Stimulated activated CD8-positive, alpha-beta memory T cell treated with anti-CD3 and anti-CD28 coated beads, Interleukin-7, amount 100 ng/mL, for 24 hours (primary cell): ENCODE data around the gene CLCN4.
A peak's percentile ranks its signal among the peaks of the same experiment; 100 is the strongest.

Experiments
- DNase-seq: peaks from one replicate; pipeline ENCODE4 v3.0.0-alpha.2; 2020; ENCODE audit warnings: low read depth

Gene CLCN4

DNA sequence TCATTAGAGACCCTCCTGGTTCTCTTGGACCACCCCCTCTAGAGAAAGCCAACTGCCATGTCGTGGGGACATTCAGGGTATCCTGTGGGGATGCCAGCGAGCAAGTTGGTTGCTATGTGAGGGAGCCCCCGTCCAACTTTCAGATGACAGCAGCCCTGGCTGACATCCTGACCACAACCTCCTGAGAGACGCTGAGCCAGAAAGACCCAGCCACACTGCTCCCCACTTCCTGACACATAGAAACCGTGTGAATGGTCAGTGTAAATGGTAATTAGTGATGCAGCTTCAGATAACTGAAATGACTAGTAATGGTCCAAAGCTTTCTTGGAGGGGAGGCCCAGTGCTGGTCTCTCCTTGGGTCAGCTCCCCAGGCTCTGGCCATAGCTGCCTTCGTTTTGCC, 10.8 kb downstream of the CLCN4 start:
- DNase-seq, result no peak

DNA sequence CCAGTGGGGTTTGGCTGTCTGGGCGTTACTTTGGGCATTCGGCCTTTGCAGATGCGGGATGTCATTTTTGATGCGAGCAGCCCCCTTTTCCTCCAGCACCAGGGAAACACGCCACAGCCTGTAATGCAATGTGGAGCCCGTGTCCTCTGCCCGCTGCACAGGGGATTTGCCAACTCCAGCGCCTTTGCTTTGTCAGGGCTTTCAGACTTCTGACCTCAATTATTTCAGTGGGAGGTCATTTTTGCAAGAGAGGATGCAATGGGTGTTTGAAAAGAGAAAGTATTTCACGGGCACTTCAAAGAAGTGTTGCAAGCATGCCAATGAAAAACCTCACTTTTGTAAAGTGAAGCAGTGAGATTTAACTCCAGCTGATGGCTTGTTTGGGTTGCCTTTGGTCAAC, 11.5 kb downstream of the CLCN4 start:
- no peak for DNase-seq

- no peak for DNase-seq
Observed at GRCh38 chrX:10169175-10169574, 12.4 kb downstream of the CLCN4 start.

- no peak for DNase-seq
Observed at GRCh38 chrX:10171249-10171648, 14.5 kb downstream of the CLCN4 start.

DNA sequence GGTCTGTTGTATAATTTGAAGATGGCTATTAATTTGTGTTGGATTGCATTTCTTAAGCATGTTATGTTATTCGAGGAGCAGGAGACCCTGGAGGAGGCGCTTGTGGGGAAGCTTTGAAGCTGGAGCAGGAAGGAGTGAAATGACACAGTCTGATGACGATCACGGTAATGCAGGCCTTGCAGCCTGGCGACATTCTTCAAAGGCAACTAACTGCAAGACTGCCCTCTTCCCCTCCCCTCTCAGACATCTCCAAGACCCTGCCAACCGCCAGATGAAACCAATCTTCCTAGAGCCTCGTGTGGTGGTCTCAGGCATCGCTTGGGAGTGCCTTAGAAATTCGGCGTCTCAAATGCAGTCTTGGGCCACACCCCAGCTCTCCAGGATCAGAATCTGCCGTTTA, 16.1 kb downstream of the CLCN4 start:
- no peak for DNase-seq

DNA sequence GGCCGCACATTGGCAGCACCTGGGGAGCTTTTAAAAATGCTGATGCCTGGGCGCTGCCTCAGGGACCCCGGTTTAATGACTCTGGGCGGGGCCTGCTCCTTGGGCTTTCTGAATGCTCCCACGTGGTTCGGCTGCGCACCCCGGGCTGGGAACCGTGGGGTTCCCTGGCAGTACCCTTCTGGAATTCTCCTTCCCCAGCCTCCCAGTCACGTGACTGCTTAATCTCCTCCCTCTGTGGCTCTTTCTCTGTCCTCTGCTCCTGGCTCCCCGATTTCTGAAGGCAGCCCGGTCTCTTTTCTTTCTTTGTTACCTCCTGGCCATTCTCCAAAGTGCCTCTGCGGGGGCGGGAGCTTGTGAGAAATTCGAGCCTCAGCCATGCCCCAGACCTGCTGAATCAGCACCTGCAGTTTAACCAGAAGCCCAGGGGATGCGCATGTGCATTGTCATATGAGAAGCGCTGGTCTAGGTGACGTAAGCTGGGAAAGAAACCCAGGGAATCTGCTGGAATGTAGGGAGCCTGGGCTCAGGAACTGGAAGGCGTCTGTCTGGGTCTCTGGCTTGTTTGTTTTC, 16.6 kb downstream of the CLCN4 start:
- DNase-seq, result no peak

GRCh38 chrX:10174051-10174450, 17.3 kb downstream of the CLCN4 start:
- no peak for DNase-seq

DNA sequence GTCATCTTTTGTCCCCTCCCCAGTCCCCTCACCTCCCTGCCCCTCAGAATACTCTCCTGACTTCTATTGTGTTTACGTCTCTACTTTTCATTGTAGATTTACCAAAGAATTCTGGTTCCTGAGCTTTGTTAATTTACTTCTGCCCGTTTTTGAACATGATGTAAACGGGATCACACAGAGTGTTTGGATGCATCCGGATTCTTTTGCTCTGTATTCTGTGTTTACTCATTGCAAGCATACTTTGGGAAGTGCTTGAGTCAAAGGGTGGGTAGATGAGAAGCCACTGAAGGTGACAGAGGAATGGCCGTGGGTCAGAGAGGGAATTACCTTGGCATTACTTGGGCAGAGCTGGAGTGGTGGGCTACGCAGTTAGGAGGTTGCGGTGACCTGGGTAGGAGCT, 18.0 kb downstream of the CLCN4 start:
- no peak for DNase-seq

DNA sequence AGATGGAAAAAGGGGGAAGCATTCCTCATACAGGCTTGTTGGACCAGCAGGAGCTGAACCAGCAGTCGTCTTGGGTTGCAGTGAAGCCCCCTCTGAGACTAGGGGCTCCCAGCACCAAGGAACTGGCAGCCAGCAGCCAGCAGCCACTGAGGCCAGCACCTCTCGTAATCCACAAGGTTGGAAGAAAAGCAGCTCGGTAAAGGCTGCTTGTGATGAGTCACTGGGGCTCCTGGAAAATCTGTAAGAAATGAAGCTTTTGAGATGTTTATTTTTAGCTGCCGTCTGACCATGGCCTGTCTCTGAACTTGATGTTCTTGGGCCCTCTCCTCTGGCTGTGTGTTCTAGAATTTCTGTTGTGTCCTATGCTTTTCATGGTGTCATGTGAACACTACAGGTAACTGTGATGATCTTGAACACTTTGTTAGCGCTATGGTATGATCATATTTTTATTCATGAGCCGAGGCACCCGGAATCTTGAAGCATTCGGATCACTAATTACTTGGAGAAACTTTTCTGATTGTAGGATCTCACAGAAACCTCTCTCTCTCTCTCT, 18.6 kb downstream of the CLCN4 start:
- no peak for DNase-seq

- no peak for DNase-seq
Observed at GRCh38 chrX:10176121-10177003, 19.6 kb downstream of the CLCN4 start.

DNA sequence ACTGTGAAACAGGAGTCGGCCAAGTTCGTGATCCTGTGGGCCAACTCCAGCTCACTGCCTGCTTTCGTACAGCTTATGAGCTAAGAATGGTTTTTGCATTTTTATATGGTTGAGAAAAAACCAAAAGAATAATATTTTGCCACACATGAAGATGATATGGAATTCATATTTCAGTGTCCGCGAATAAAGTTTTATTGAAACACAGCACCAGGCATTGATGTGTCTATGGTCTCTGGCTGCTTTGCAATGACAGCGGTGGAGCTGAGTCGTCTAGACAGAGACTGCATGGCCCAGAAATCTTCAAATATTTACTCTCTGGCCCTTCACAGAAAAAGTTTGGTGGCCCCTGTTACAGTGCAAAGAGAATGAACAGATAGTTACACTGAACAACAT, 20.2 kb downstream of the CLCN4 start:
- no peak for DNase-seq

DNA sequence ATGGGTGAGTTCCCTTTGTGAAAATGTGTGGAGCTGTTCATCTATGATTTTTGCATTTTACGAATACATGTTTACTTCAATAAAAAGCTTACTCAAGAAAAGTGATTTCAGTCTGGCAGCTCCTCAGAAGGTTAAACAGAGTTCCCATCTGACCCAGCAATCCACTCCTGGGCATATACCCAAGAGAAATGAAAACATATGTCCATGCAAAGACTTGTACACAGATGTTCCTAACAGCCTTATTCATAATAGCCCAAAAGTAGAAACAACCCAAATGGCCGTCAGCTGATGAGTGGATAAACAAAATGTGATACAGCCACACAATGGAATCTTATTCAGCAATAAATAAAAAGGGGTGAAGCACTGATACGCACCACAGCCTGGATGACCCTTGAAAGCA, 20.8 kb downstream of the CLCN4 start:
- no peak for DNase-seq

DNA sequence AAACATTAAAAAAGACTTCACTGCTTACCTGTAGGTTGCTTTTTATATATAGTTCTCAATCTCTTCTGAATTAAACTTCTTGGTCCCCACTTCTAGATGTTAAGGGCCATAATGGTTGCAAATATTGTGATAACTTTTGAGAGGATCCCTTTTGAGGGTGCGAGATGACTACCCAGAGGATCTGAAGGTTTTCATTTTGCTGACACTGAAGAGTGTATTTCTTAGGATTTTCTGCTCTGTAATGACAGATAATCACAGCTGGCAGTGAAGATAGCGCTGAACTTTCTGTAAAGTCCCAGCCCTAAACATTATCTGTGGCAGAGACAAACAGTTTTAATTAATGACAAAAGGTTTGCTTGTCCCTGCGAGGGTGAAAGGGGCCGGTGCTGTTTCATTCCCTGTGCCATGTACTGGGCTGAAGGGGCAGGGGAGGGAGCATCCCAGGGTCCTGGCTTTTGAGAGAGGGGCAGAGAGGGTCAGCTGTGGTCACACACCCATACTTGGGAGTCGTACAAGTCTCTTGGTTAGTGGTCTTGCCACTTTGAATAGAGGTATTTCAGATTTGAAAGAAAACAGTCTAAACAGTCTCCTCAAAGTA, 22.2 kb downstream of the CLCN4 start:
- DNase-seq, result no peak

- no peak for DNase-seq
Observed at GRCh38 chrX:10183760-10184159, 27.0 kb downstream of the CLCN4 start.

GRCh38 chrX:10184411-10184810, 27.6 kb downstream of the CLCN4 start:
- DNase-seq, result no peak

DNA sequence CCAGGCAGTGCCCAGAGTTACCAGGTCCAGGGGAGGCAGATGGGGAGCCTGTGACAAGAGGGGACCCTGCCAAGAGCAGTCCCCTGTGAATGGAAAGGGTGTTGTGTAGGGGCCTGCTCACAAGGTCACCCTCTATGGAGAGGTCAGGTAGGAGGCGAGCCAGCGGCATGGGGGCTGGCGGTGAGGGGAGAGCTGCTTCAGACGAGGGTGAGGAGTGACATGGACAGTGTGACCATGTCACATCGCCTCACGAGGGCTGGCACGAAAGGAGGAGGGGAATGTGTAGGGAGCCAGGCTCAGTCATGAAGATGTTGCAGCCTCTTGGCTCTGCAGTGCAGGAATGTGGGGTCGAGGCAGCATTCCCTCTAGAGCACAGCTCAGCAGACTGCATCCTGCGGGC, 29.6 kb downstream of the CLCN4 start:
- no peak for DNase-seq

DNA sequence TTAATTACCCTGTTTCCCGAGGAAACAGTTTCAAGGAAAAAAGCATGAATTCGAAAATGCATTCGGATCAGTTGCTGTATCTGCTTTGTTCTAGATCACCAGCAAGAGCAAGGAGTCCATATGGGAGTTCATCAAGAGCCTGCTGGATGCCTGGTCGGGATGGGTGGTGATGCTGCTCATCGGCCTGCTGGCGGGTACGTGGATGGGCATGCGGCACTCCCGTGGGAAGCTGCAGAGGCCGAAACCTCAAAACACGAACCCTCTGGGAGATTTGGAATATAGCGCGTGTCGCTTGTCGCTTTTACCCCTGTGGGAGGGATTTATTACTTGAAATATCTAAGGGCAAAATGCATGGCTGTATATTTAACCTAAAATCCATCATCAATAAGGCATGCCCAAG, 30.6 kb downstream of the CLCN4 start:
- no peak for DNase-seq

DNA sequence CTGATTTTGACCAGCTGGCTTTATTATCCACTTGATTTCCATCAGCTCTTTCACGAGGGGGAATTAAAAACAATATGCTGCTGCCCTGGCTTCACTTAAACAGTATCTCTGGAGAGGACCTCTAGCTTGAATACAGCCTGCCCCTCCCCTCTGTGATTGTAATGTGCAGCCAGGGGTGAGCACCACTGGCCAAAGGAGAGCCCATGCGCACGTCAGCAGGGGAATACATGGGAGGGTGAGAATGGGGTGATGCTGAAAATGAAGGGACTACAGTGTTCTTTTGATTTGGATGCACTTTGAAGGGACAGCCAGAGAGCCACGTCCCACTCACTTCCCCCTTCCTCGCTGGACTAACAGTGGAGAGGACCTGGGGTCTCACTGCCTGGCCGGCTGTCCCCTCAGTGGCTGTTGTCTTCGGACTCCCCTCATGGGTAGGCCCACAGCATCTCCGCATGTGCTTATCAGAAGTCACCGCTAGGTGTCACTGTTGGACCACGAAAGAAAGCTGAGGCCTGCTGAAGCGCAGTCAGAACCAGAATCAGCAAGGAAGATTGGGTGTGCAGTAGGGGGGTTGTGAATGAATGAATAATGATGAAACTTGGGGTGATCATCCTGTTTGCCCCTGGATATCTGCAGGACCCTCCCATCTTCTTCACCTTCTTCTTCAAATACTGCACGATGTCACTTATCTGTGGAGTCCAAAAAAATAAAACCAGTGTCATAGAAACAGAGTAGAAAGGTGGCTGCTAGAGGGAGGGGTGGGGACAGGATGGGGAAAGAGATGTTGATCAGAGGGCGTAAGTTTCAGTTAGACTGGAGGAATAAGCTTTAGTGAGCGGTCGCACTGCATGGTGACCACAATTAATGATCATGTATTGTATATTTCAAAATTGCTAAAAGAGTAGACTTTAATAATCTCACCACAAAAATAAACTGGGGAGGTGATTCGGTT, 32.8 kb downstream of the CLCN4 start:
- peak; percentile 33 for DNase-seq

DNA sequence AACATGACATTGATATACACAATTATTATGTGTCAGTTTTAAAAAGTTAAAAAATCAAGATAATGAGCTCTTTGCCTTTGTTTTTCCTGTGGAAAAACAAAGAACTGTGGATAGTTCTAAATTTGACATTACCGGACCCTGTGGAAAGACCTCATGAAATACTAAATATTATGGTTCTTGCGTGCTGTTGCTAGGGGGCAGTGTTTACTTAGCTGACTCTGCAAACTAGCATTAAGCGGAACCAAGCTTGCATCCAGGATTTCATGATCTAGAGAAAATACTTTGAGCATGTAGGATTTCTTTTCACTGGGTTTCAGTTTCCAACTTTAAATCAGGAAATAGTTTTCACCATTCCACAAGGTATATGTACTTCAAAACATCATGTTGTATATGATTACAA, 33.6 kb downstream of the CLCN4 start:
- no peak for DNase-seq

DNA sequence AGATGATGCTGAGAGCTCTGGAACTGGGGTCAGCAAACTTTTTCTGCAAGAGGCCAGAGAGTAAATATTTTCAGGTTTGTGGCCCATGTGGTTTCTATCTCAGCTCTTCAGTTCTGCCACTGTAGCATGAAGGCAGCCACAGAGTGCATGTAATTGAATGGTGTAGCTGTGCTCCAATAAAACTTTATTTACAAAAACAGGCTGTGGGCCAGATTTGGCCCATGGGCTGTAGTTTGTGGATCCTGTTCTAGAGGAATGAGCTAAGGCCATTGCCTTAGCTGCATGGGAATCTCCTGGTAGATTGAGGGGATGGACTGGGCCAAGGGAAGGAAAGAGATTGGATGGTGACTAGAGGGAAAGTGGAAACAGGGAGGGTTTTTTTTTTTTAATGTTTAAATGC, 36.8 kb downstream of the CLCN4 start:
- DNase-seq, result no peak

- no peak for DNase-seq
Observed at GRCh38 chrX:10195425-10195824, 38.6 kb downstream of the CLCN4 start.

- no peak for DNase-seq
Observed at GRCh38 chrX:10195947-10196346, 39.2 kb downstream of the CLCN4 start.
